Measurements from ENCODE around the gene SSH2. TPM values are rescaled to one million over a fixed set of nuclear protein-coding genes. Genes with fewer than 3 reads are reported as not detected.
A peak's percentile ranks its signal among the peaks of the same experiment; 100 is the strongest.

The SSH2 gene
- total and polyA plus RNA-seq, 5 donors from 2014 or later: 27.2 to 90.4 (median 38.2) TPM

- H3K27ac ChIP-seq (ENCODE audit: insufficient read depth, low read length, poor library complexity, severe bottlenecking): peak overlapping the region; percentile 41
- H3K27me3 ChIP-seq (ENCODE audit: control insufficient read depth, insufficient read depth, low read length): no peaks in the 10 kb centered on the region
- H3K27ac Mint-ChIP-seq: peak overlapping the region; percentile 38 to 98 (median 83)
- H3K4me1 Mint-ChIP-seq: peaks cover 6 to 77% (median 39%) of the 10 kb centered on the region in 4 donors
- peaks cover 3% of the 10 kb centered on the region for H3K36me3 Mint-ChIP-seq
- DNase-seq (no peak), ATAC-seq (ENCODE audit: low read depth in 2 of 2) (no peak)
- peaks cover 69% of the 10 kb centered on the region for H3K4me1 ChIP-seq (ENCODE audit: control insufficient read depth, insufficient read depth, low read length, poor library complexity, severe bottlenecking)
- peak overlapping the region; percentile 91 to 98 (median 96) for H3K4me3 Mint-ChIP-seq
- H3K36me3 ChIP-seq (ENCODE audit: control insufficient read depth, insufficient read depth, low read length): peaks cover 15% of the 10 kb centered on the region
- no peaks in the 10 kb centered on the region for H3K9me3 ChIP-seq (ENCODE audit: control insufficient read depth in 2 of 2, low read length in 2 of 2)
- no peaks in the 10 kb centered on the region for H3K27me3 Mint-ChIP-seq
- H3K9me3 Mint-ChIP-seq: no peaks in the 10 kb centered on the region
- H3K4me3 ChIP-seq (ENCODE audit: low read depth, low read length): peak overlapping the region; percentile 67
Observed at GRCh38 chr17:29586676-29587469, 343.2 kb downstream of the SSH2 start.

GRCh38 chr17:29585080-29585751, 344.8 kb downstream of the SSH2 start:
- Histone ChIP-seq H3K9me3 (ENCODE audit: control insufficient read depth in 2 of 2, low read length in 2 of 2) (no peaks in the 10 kb centered on the region), H3K27me3 (ENCODE audit: control insufficient read depth, insufficient read depth, low read length) (no peaks in the 10 kb centered on the region), H3K4me3 (ENCODE audit: low read depth, low read length) (no peak overlapping the region), H3K4me1 (ENCODE audit: control insufficient read depth, insufficient read depth, low read length, poor library complexity, severe bottlenecking) (peaks cover 56% of the 10 kb centered on the region), H3K36me3 (ENCODE audit: control insufficient read depth, insufficient read depth, low read length) (peaks cover 18% of the 10 kb centered on the region), H3K27ac (ENCODE audit: insufficient read depth, low read length, poor library complexity, severe bottlenecking) (peak overlapping the region; percentile 49)
- Mint-ChIP-seq H3K27me3 (no peaks in the 10 kb centered on the region), H3K4me1 (peaks cover 10 to 65% (median 36%) of the 10 kb centered on the region in 4 donors), H3K36me3 (peaks cover 7% of the 10 kb centered on the region), H3K9me3 (peaks cover 0 to 1% (median 0%) of the 10 kb centered on the region in 7 donors), H3K27ac (peak overlapping the region; percentile 62 to 92 (median 83)), H3K4me3 (peak overlapping the region; percentile 65 to 91 (median 78))
- DNase-seq (peak in 2 of 3 donors; percentile 21 to 52), ATAC-seq (ENCODE audit: low read depth in 2 of 2) (no peak)

GRCh38 chr17:29584452-29585079, 345.5 kb downstream of the SSH2 start:
- H3K27ac Mint-ChIP-seq: peak overlapping the region; percentile 32 to 82 (median 69)

GRCh38 chr17:29583324-29584248, 346.4 kb downstream of the SSH2 start:
- Mint-ChIP-seq H3K9me3 (peaks cover 0 to 1% (median 0%) of the 10 kb centered on the region in 7 donors), H3K4me1 (peaks cover 11 to 63% (median 34%) of the 10 kb centered on the region in 4 donors), H3K36me3 (peaks cover 18% of the 10 kb centered on the region), H3K27me3 (no peaks in the 10 kb centered on the region), H3K4me3 (peak overlapping the region in 2 of 4 donors; percentile 43 to 91), H3K27ac (peak overlapping the region; percentile 69 to 82 (median 79))
- H3K27me3 ChIP-seq (ENCODE audit: control insufficient read depth, insufficient read depth, low read length): no peaks in the 10 kb centered on the region
- H3K4me1 ChIP-seq (ENCODE audit: control insufficient read depth, insufficient read depth, low read length, poor library complexity, severe bottlenecking): peaks cover 47% of the 10 kb centered on the region
- DNase-seq: no peak
- no peaks in the 10 kb centered on the region for H3K9me3 ChIP-seq (ENCODE audit: control insufficient read depth in 2 of 2, low read length in 2 of 2)
- ATAC-seq (ENCODE audit: low read depth in 2 of 2): no peak
- H3K36me3 ChIP-seq (ENCODE audit: control insufficient read depth, insufficient read depth, low read length): peaks cover 18% of the 10 kb centered on the region
- no peak overlapping the region for H3K27ac ChIP-seq (ENCODE audit: insufficient read depth, low read length, poor library complexity, severe bottlenecking)
- no peak overlapping the region for H3K4me3 ChIP-seq (ENCODE audit: low read depth, low read length)

More at GRCh38 chr17:29584452-29585079, 345.5 kb downstream of the SSH2 start:
- no peak for ATAC-seq (ENCODE audit: low read depth in 2 of 2)
- peaks cover 50% of the 10 kb centered on the region for H3K4me1 ChIP-seq (ENCODE audit: control insufficient read depth, insufficient read depth, low read length, poor library complexity, severe bottlenecking)
- no peak for DNase-seq
- peaks cover 11 to 63% (median 34%) of the 10 kb centered on the region in 4 donors for H3K4me1 Mint-ChIP-seq
- peak overlapping the region; percentile 21 to 91 (median 70) for H3K4me3 Mint-ChIP-seq
- H3K27me3 ChIP-seq (ENCODE audit: control insufficient read depth, insufficient read depth, low read length): no peaks in the 10 kb centered on the region
- no peaks in the 10 kb centered on the region for H3K9me3 ChIP-seq (ENCODE audit: control insufficient read depth in 2 of 2, low read length in 2 of 2)
- peaks cover 12% of the 10 kb centered on the region for H3K36me3 Mint-ChIP-seq
- no peak overlapping the region for H3K4me3 ChIP-seq (ENCODE audit: low read depth, low read length)
- peaks cover 18% of the 10 kb centered on the region for H3K36me3 ChIP-seq (ENCODE audit: control insufficient read depth, insufficient read depth, low read length)
- no peaks in the 10 kb centered on the region for H3K27me3 Mint-ChIP-seq
- peaks cover 0 to 1% (median 0%) of the 10 kb centered on the region in 7 donors for H3K9me3 Mint-ChIP-seq
- H3K27ac ChIP-seq (ENCODE audit: insufficient read depth, low read length, poor library complexity, severe bottlenecking): no peak overlapping the region

- Mint-ChIP-seq H3K4me1 (peaks cover 11 to 57% (median 29%) of the 10 kb centered on the region in 4 donors), H3K27me3 (no peaks in the 10 kb centered on the region), H3K9me3 (peaks cover 0 to 1% (median 0%) of the 10 kb centered on the region in 7 donors), H3K27ac (no peak overlapping the region), H3K4me3 (no peak overlapping the region), H3K36me3 (peaks cover 24% of the 10 kb centered on the region)
- H3K27me3 ChIP-seq (ENCODE audit: control insufficient read depth, insufficient read depth, low read length): no peaks in the 10 kb centered on the region
- peaks cover 39% of the 10 kb centered on the region for H3K4me1 ChIP-seq (ENCODE audit: control insufficient read depth, insufficient read depth, low read length, poor library complexity, severe bottlenecking)
- peaks cover 22% of the 10 kb centered on the region for H3K36me3 ChIP-seq (ENCODE audit: control insufficient read depth, insufficient read depth, low read length)
- no peak overlapping the region for H3K27ac ChIP-seq (ENCODE audit: insufficient read depth, low read length, poor library complexity, severe bottlenecking)
- ATAC-seq (ENCODE audit: low read depth in 2 of 2) (no peak), DNase-seq (no peak)
- no peaks in the 10 kb centered on the region for H3K9me3 ChIP-seq (ENCODE audit: control insufficient read depth in 2 of 2, low read length in 2 of 2)
- no peak overlapping the region for H3K4me3 ChIP-seq (ENCODE audit: low read depth, low read length)
Observed at GRCh38 chr17:29582772-29583171, 347.3 kb downstream of the SSH2 start.

GRCh38 chr17:29582254-29582765, 347.7 kb downstream of the SSH2 start:
- Histone ChIP-seq H3K36me3 (ENCODE audit: control insufficient read depth, insufficient read depth, low read length) (peaks cover 24% of the 10 kb centered on the region), H3K4me3 (ENCODE audit: low read depth, low read length) (no peak overlapping the region), H3K27ac (ENCODE audit: insufficient read depth, low read length, poor library complexity, severe bottlenecking) (no peak overlapping the region), H3K27me3 (ENCODE audit: control insufficient read depth, insufficient read depth, low read length) (no peaks in the 10 kb centered on the region), H3K4me1 (ENCODE audit: control insufficient read depth, insufficient read depth, low read length, poor library complexity, severe bottlenecking) (peaks cover 34% of the 10 kb centered on the region), H3K9me3 (ENCODE audit: control insufficient read depth in 2 of 2, low read length in 2 of 2) (no peaks in the 10 kb centered on the region)
- peaks cover 11 to 53% (median 26%) of the 10 kb centered on the region in 4 donors for H3K4me1 Mint-ChIP-seq
- no peaks in the 10 kb centered on the region for H3K27me3 Mint-ChIP-seq
- H3K36me3 Mint-ChIP-seq: peaks cover 26% of the 10 kb centered on the region
- H3K4me3 Mint-ChIP-seq: no peak overlapping the region
- ATAC-seq (ENCODE audit: low read depth in 2 of 2) (no peak), DNase-seq (no peak)
- peak overlapping the region in 1 of 3 donors; percentile 20 for H3K27ac Mint-ChIP-seq
- peaks cover 0 to 1% (median 0%) of the 10 kb centered on the region in 7 donors for H3K9me3 Mint-ChIP-seq

All from CD4-positive, CD25-positive, alpha-beta regulatory T cell (primary cell).